SHP77 treated with DMSO at 0.1 percent for 48 hours (cell line): ENCODE data around the gene MAD1L1.

Source experiments
- DNase-seq: peaks from one replicate; lab custom pipeline; 2025; lab: John Stamatoyannopoulos, UW

MAD1L1 gene

GRCh38 chr7:1781369-1781768, 451.4 kb downstream of the MAD1L1 start:
- no peak for DNase-seq

DNA sequence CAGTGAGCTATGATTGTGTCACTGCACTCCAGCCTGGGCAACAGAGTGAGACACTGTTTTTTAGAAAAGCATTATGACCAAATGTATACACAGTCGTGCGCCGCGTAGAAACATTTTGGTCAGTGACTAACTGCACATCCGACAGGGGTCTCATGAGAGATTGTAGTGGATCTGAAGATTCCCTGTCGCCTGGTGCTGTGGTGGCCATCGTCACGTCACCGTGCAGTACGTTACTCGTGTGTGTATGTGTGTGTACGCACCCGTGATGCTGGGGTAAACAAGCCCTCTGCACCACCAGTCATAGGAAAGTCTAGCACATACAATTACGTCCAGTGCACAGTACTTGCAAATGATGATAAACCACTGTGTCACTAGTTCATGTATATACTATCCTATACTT, 453.3 kb downstream of the MAD1L1 start:
- DNase-seq: no peak

DNA sequence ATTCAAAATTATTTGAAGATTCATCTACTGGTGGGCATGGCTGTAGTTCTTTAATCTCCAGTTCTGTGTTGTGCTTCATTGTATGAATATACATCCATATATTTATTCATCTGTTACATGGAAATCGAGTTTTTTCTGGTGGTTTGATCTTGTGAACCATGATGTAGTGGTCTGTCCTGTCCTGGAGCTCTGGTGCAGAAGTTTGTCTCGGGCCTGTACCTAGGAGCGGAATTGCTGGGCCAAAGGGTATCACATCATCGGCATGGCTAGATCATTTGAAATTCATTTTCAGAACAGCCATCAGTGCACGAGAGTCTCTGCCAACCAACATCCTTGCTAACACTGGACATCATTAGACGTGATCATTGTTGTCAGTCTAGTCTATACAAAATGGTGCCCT, 455.6 kb downstream of the MAD1L1 start:
- no peak for DNase-seq

- no peak for DNase-seq
Measured at GRCh38 chr7:1775389-1775788, 457.4 kb downstream of the MAD1L1 start.

DNA sequence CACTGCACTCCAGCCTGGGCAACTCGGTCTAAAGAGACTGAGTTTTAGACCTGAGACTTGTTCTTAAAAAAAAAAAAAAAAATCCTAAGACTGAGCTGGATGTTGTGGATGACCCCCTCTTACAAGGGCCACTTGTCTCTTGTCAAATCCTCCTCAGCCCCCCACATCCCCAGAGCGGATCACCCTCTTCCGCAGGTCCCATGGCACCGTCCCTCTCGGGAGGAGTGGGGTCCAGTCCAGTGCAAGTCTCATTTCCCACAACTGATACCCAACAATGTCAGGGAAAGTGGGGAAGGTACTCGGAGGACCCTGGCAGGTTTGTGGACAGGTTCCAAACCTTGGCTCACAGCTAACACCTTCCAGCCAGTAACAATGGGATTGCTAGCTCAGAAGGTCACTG, 462.4 kb downstream of the MAD1L1 start:
- no peak for DNase-seq

DNA sequence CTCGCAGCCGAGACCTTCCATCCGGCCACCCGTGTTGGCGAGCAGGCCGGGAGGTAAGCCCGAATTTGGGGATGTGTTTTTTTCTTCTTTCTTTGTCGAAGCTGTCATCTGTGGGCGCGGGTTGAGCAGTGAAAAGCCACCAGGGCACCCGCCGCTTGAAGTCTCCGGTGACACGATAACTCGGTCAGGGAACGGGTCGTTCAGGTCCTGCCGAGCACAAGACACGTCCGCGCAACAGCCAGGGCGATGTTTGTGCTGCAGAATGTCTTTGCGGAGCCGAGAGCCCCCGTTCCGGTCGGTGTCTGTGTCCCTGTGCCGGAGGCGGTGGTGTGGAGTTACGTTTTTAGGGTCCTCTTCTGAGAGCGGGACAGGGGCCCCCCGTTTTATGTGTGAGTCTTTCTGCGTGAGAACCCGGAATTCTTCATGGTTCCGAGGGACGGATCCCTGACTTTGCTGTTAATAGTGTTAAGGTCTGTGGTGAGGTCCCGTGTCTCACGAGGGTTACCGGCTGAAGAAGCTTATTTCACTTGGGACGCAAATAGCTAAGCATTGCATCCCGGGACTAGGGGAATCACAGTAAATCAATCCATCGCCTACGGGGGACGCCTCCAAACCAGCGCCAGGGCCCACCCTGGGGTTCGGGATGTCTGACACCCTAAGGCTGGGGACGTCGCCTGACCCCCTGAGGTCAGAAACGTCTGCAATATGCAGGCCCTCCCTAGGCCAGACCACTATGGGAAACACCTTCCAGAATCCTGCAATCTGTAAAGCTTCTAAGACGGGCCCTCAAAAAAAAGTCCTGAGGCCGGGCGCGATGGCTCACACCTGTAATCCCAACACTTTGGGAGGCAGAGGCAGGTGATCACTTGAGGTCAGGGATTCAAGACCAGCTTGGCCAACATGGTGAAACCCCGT, 463.2 kb downstream of the MAD1L1 start:
- no peak for DNase-seq

- DNase-seq: no peak
Measured at GRCh38 chr7:1768832-1769231, 463.9 kb downstream of the MAD1L1 start.

- no peak for DNase-seq
Measured at GRCh38 chr7:1767524-1767923, 465.2 kb downstream of the MAD1L1 start.
